ENCODE results near the gene WDHD1. TPM values are rescaled to one million over a fixed set of nuclear protein-coding genes. Genes with fewer than 3 reads are reported as not detected.

The WDHD1 gene
- total RNA-seq, 2 experiments from 2014 or later: 1.8 to 2.2 TPM

DNA sequence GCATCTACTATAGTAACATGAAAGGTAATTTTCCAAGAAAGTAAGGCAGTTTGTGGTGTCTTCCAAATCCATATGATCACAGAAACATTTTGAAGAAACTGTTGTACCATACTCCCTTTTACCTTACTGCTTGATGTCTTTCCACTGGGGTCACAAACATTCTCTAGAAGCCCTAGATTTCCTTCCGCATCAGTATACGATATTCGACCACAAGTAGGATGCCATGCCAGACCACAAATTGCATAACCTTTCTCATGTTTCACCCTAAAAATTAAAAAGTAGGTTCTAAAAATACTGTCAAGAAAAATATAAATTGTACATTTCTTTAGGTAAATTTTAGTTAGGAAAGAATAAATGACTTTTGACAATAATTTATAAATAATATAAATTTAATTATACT is 26.5 kb downstream of the WDHD1 start:
- ATAC-seq (ENCODE audit: poor library complexity) (no peak), DNase-seq (peak in 3 of 14 experiments; percentile 13 to 30 (median 25))
- TF ChIP-seq, protein P1, sequence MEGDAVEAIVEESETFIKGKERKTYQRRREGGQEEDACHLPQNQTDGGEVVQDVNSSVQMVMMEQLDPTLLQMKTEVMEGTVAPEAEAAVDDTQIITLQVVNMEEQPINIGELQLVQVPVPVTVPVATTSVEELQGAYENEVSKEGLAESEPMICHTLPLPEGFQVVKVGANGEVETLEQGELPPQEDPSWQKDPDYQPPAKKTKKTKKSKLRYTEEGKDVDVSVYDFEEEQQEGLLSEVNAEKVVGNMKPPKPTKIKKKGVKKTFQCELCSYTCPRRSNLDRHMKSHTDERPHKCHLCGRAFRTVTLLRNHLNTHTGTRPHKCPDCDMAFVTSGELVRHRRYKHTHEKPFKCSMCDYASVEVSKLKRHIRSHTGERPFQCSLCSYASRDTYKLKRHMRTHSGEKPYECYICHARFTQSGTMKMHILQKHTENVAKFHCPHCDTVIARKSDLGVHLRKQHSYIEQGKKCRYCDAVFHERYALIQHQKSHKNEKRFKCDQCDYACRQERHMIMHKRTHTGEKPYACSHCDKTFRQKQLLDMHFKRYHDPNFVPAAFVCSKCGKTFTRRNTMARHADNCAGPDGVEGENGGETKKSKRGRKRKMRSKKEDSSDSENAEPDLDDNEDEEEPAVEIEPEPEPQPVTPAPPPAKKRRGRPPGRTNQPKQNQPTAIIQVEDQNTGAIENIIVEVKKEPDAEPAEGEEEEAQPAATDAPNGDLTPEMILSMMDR (IDR thresholded peaks at IDR 0.05): no peak
- H3K9me3 ChIP-seq (ENCODE audit: control insufficient read depth in 1 of 2, insufficient read depth in 1 of 2, low read length in 2 of 2): no peaks in the 10 kb centered on the region
- no peaks in the 10 kb centered on the region for H3K27me3 ChIP-seq (ENCODE audit: control insufficient read depth in 1 of 2, insufficient read depth in 2 of 2, low read length in 2 of 2)
- POLR2A ChIA-PET: no interaction called here
- Mint-ChIP-seq H3K4me3 (no peak overlapping the region), H3K9me3 (no peaks in the 10 kb centered on the region), H3K27me3 (no peaks in the 10 kb centered on the region), H3K27ac (no peak overlapping the region), H3K4me1 (ENCODE audit: low read depth) (no peaks in the 10 kb centered on the region), H3K36me3 (ENCODE audit: low read depth) (peaks cover 5% of the 10 kb centered on the region)
- H3K36me3 ChIP-seq (ENCODE audit: insufficient read depth, low read length): no peaks in the 10 kb centered on the region
- intact Hi-C loops (cut with DNase I, micrococcal nuclease): no loop called here
- no peak overlapping the region for H3K27ac ChIP-seq (ENCODE audit: low read depth in 1 of 2, low read length in 2 of 2)
- CTCF ChIA-PET: no interaction called here
- H3K4me3 ChIP-seq (ENCODE audit: low read length): no peak overlapping the region
- H3K4me1 ChIP-seq (ENCODE audit: insufficient read depth, low read length): no peaks in the 10 kb centered on the region

DNA sequence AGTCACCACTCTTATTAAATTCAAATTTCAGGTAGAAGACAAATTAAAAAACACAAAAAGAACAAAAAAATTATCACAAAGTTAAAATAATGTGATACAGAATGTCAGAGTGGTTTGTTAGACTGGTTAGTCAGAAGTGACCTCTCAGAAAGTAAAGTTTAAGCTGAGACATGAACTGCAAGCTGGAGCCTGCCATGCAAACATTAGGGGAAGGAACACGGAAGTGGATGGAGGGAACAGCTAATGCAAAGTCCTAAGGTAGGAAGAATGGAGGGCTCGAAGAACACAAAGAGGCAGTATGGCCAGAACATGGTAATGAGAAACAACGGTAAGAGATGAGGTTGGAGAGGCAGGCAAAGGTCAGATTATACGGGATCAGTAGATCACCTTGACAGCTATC is 41.7 kb downstream of the WDHD1 start:
- ChIA-PET POLR2A (no interaction called here), CTCF (no interaction called here)
- no peak for ATAC-seq (ENCODE audit: poor library complexity)
- no peaks in the 10 kb centered on the region for H3K9me3 Mint-ChIP-seq
- H3K4me1 Mint-ChIP-seq (ENCODE audit: low read depth): no peaks in the 10 kb centered on the region
- H3K27me3 Mint-ChIP-seq: no peaks in the 10 kb centered on the region
- no peak overlapping the region for H3K4me3 ChIP-seq (ENCODE audit: low read length)
- no peak for DNase-seq
- H3K27ac Mint-ChIP-seq: no peak overlapping the region
- intact Hi-C loops (cut with DNase I, micrococcal nuclease): loop anchor here in 1 of 2 experiments (10.0 kb wide), 1 partner anchor 420 kb away; the partner anchor contains the start of gene SAMD4A
- no peaks in the 10 kb centered on the region for H3K4me1 ChIP-seq (ENCODE audit: insufficient read depth, low read length)
- H3K9me3 ChIP-seq (ENCODE audit: control insufficient read depth in 1 of 2, insufficient read depth in 1 of 2, low read length in 2 of 2): no peaks in the 10 kb centered on the region
- no peaks in the 10 kb centered on the region for H3K27me3 ChIP-seq (ENCODE audit: control insufficient read depth in 1 of 2, insufficient read depth in 2 of 2, low read length in 2 of 2)
- no peak overlapping the region for H3K4me3 Mint-ChIP-seq
- H3K36me3 ChIP-seq (ENCODE audit: insufficient read depth, low read length): no peaks in the 10 kb centered on the region
- peaks cover 18% of the 10 kb centered on the region for H3K36me3 Mint-ChIP-seq (ENCODE audit: low read depth)
- TF ChIP-seq, protein P1 (IDR thresholded peaks at IDR 0.05): no peak
- H3K27ac ChIP-seq (ENCODE audit: low read depth in 1 of 2, low read length in 2 of 2): no peak overlapping the region

DNA sequence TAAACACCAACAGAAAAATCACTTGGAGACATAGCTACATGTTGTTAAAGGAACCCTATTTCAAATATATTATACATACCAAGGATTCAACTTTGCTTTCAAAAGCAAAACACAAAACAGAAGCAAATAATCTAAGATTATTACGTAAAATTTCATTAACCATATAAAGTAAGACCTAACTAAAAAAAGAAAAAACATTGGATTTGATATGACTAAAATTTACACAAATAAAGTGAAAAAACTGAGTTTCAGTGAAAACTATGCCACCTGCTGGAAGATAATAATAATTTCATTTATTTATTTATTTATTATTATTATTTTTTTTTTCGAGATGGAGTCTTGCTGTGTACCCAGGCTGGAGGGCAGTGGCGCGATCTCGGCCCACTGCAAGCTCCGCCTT is 45.2 kb downstream of the WDHD1 start:
- H3K9me3 Mint-ChIP-seq: no peaks in the 10 kb centered on the region
- no peak overlapping the region for H3K27ac Mint-ChIP-seq
- Histone ChIP-seq H3K4me3 (ENCODE audit: low read length) (no peak overlapping the region), H3K27ac (ENCODE audit: low read depth in 1 of 2, low read length in 2 of 2) (no peak overlapping the region), H3K4me1 (ENCODE audit: insufficient read depth, low read length) (no peaks in the 10 kb centered on the region), H3K27me3 (ENCODE audit: control insufficient read depth in 1 of 2, insufficient read depth in 2 of 2, low read length in 2 of 2) (no peaks in the 10 kb centered on the region), H3K9me3 (ENCODE audit: control insufficient read depth in 1 of 2, insufficient read depth in 1 of 2, low read length in 2 of 2) (no peaks in the 10 kb centered on the region), H3K36me3 (ENCODE audit: insufficient read depth, low read length) (no peaks in the 10 kb centered on the region)
- CTCF ChIA-PET: no interaction called here
- no peak for ATAC-seq (ENCODE audit: poor library complexity)
- H3K4me3 Mint-ChIP-seq: no peak overlapping the region
- intact Hi-C loops (cut with DNase I, micrococcal nuclease): loop anchor here (2.0 to 10.0 kb wide), 2 partner anchors 417 kb away; partner anchors contain the start of gene SAMD4A (in 1 of the 2)
- POLR2A ChIA-PET: no interaction called here
- H3K27me3 Mint-ChIP-seq: no peaks in the 10 kb centered on the region
- H3K4me1 Mint-ChIP-seq (ENCODE audit: low read depth): no peaks in the 10 kb centered on the region
- TF ChIP-seq, protein P1 (IDR thresholded peaks at IDR 0.05): peak; percentile 50
- peaks cover 14% of the 10 kb centered on the region for H3K36me3 Mint-ChIP-seq (ENCODE audit: low read depth)
- no peak for DNase-seq

All from CD4-positive, alpha-beta T cell (primary cell).